NCI-H128 (cell line): Measurements from ENCODE around the gene POU3F2.

Experiments
- DNase-seq: peaks from one replicate; lab custom pipeline; 2025; ENCODE audit not compliant: unreplicated experiment; lab: John Stamatoyannopoulos, UW

POU3F2 gene

GRCh38 chr6:98843271-98844243 lies 9.2 kb downstream of the POU3F2 start:
- no peak for DNase-seq

- DNase-seq = no peak
Observed at GRCh38 chr6:98844244-98845210, 10.2 kb downstream of the POU3F2 start.

- DNase-seq = peak; percentile 82
Observed at GRCh38 chr6:98845211-98846020, 11.0 kb downstream of the POU3F2 start.

- no peak for DNase-seq
Observed at GRCh38 chr6:98846021-98846380, 11.6 kb downstream of the POU3F2 start.

GRCh38 chr6:98847416-98847778 lies 13.0 kb downstream of the POU3F2 start:
- no peak for DNase-seq

- DNase-seq = no peak
Observed at GRCh38 chr6:98847779-98848538, 13.6 kb downstream of the POU3F2 start.

GRCh38 chr6:98848539-98849242 lies 14.3 kb downstream of the POU3F2 start:
- DNase-seq = no peak

GRCh38 chr6:98864497-98864896 lies 30.1 kb downstream of the POU3F2 start:
- no peak for DNase-seq

- DNase-seq = no peak
Observed at GRCh38 chr6:98871057-98871456, 36.7 kb downstream of the POU3F2 start.

- DNase-seq = no peak
Observed at GRCh38 chr6:98871821-98872220, 37.4 kb downstream of the POU3F2 start.

- no peak for DNase-seq
Observed at GRCh38 chr6:98875375-98875774, 41.0 kb downstream of the POU3F2 start.

GRCh38 chr6:98877250-98877649 lies 42.9 kb downstream of the POU3F2 start:
- DNase-seq = no peak

- no peak for DNase-seq
Observed at GRCh38 chr6:98880486-98880885, 46.1 kb downstream of the POU3F2 start.

GRCh38 chr6:98885330-98885729 lies 51.0 kb downstream of the POU3F2 start:
- DNase-seq = no peak

GRCh38 chr6:98887650-98888049 lies 53.3 kb downstream of the POU3F2 start:
- DNase-seq = no peak
